DMS53 treated with DMSO at 0.1 percent for 48 hours (cell line): Measurements from ENCODE around the gene NAXD.
"Not testable (repeated sequence)": the region's sequence is repeated elsewhere in the genome, so short reads cannot be mapped to it uniquely, and the experiment has no call there.

Experiments
- DNase-seq: peaks from one replicate; lab custom pipeline; 2025; ENCODE audit not compliant: unreplicated experiment; lab: John Stamatoyannopoulos, UW

The NAXD gene

GRCh38 chr13:110615322-110616102, at the start of gene NAXD:
Gene NAXD (plus strand): TSS chr13:110615545. CDS start chr13:110615602, 57 bp downstream.
- peak; percentile 42 for DNase-seq

GRCh38 chr13:110566171-110566570, 49.2 kb upstream of the NAXD start:
- DNase-seq = no peak

- no peak for DNase-seq
These were observed 46.7 kb upstream of the NAXD start for GRCh38 chr13:110568612-110569011.

- DNase-seq = not testable (repeated sequence)
These were observed 45.4 kb upstream of the NAXD start for GRCh38 chr13:110569962-110570361.

GRCh38 chr13:110570886-110571285, 44.5 kb upstream of the NAXD start:
- no peak for DNase-seq

- DNase-seq = no peak
These were observed 43.2 kb upstream of the NAXD start for GRCh38 chr13:110571896-110572777.

- no peak for DNase-seq
These were observed 42.6 kb upstream of the NAXD start for GRCh38 chr13:110572778-110573118.

GRCh38 chr13:110574161-110574560, 41.2 kb upstream of the NAXD start:
- no peak for DNase-seq

- peak; percentile 9 for DNase-seq
These were observed 39.8 kb upstream of the NAXD start for GRCh38 chr13:110575322-110576069.

- no peak for DNase-seq
These were observed 39.3 kb upstream of the NAXD start for GRCh38 chr13:110576070-110576394.

- no peak for DNase-seq
These were observed 38.4 kb upstream of the NAXD start for GRCh38 chr13:110576736-110577476.

- DNase-seq = no peak
These were observed 37.0 kb upstream of the NAXD start for GRCh38 chr13:110578363-110578762.

GRCh38 chr13:110580800-110581199, 34.5 kb upstream of the NAXD start:
- no peak for DNase-seq

GRCh38 chr13:110581506-110582185, 33.7 kb upstream of the NAXD start:
- DNase-seq = no peak

GRCh38 chr13:110582421-110582954, 32.9 kb upstream of the NAXD start:
- no peak for DNase-seq

- DNase-seq = no peak
These were observed 32.0 kb upstream of the NAXD start for GRCh38 chr13:110583178-110583865.

GRCh38 chr13:110589793-110590390, 25.5 kb upstream of the NAXD start:
- no peak for DNase-seq

GRCh38 chr13:110590577-110590976, 24.8 kb upstream of the NAXD start:
- DNase-seq = no peak

GRCh38 chr13:110592665-110593064, 22.7 kb upstream of the NAXD start:
- no peak for DNase-seq
